ENCODE results near the gene BRAT1.
"Not testable (repeated sequence)": the region's sequence is repeated elsewhere in the genome, so short reads cannot be mapped to it uniquely, and the experiment has no call there.

Gene BRAT1

GRCh38 chr7:2535872-2536627 lies 19.3 kb downstream of the BRAT1 start:
- DNase-seq, result not testable (repeated sequence)

- DNase-seq, result not testable (repeated sequence)
Measured at GRCh38 chr7:2534214-2534613, 21.1 kb downstream of the BRAT1 start.

GRCh38 chr7:2533566-2533965 lies 21.8 kb downstream of the BRAT1 start:
- not testable (repeated sequence) for DNase-seq

- DNase-seq, result not testable (repeated sequence)
Measured at GRCh38 chr7:2532816-2533215, 22.5 kb downstream of the BRAT1 start.

- not testable (repeated sequence) for DNase-seq
Measured at GRCh38 chr7:2532199-2532772, 23.0 kb downstream of the BRAT1 start.

GRCh38 chr7:2531796-2532110 lies 23.6 kb downstream of the BRAT1 start:
- DNase-seq, result not testable (repeated sequence)

- not testable (repeated sequence) for DNase-seq
Measured at GRCh38 chr7:2530994-2531795, 24.1 kb downstream of the BRAT1 start.

- DNase-seq, result peak in 1 of 2 donors; percentile 57
Measured at GRCh38 chr7:2530071-2530987, 25.0 kb downstream of the BRAT1 start.

GRCh38 chr7:2529161-2530070 lies 25.9 kb downstream of the BRAT1 start:
- peak in 1 of 2 donors; percentile 33 for DNase-seq

GRCh38 chr7:2528481-2529095 lies 26.7 kb downstream of the BRAT1 start:
- DNase-seq, result no peak

- no peak for DNase-seq
Measured at GRCh38 chr7:2527505-2528467, 27.5 kb downstream of the BRAT1 start.

- no peak for DNase-seq
Measured at GRCh38 chr7:2526659-2527504, 28.4 kb downstream of the BRAT1 start.

GRCh38 chr7:2525658-2526630 lies 29.4 kb downstream of the BRAT1 start:
- no peak for DNase-seq

GRCh38 chr7:2524808-2525657 lies 30.3 kb downstream of the BRAT1 start:
- DNase-seq, result no peak

- no peak for DNase-seq
Measured at GRCh38 chr7:2523941-2524807, 31.1 kb downstream of the BRAT1 start.

All from stimulated activated CD4-positive, alpha-beta T cell treated with anti-CD3 and anti-CD28 coated beads, Interleukin-2, amount 100 ng/mL, for 48 hours (primary cell).